Measurements from ENCODE around the gene KRTAP10-5.

The KRTAP10-5 gene

GRCh38 chr21:44618504-44618903 is 38.1 kb upstream of the KRTAP10-5 start:
- no peak for TF ChIP-seq POLR2A (IDR thresholded peaks at IDR 0.05; ENCODE audit: low read depth, low read length)
- no peak for TF ChIP-seq TAF1 (IDR thresholded peaks at IDR 0.05; ENCODE audit: low read depth, low read length)
- TF ChIP-seq POU2F2 (IDR thresholded peaks at IDR 0.05; ENCODE audit: low read depth, low read length), result no peak
- no peak for TF ChIP-seq PAX5 (IDR thresholded peaks at IDR 0.05; ENCODE audit: insufficient read depth, low read length, severe bottlenecking)
- TF ChIP-seq POLR2AphosphoS5 (IDR thresholded peaks at IDR 0.05; ENCODE audit: low read depth, low read length), result no peak
- TF ChIP-seq SPI1 (IDR thresholded peaks at IDR 0.05; ENCODE audit: low read depth, low read length), result no peak
- FAIRE-seq (no peak), DNase-seq (ENCODE audit: insufficient read length, low spot score) (no peak)

DNA sequence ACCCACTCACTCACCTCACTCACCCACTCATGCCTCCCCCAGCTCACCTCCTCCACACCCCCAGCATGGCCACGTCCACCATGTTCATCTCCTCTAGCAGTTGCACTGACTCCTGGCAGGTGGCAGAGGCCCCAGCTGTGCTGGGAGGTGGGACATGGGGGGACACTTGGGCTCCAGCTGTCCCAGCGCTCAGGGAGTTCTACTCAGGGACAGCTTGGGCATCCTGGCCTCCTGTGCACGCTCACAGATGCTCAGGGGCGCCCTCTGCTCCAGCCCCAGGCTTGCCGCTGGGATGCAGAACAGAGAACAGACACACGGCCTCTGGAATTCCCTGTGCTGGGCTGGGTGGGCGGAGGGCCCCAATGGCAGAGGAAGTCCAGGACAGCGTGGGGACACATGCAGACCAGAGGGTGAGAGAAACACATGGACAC is 36.7 kb upstream of the KRTAP10-5 start:
- TF ChIP-seq TAF1 (IDR thresholded peaks at IDR 0.05; ENCODE audit: low read depth, low read length), result no peak
- TF ChIP-seq PAX5 (IDR thresholded peaks at IDR 0.05; ENCODE audit: insufficient read depth, low read length, severe bottlenecking), result no peak
- FAIRE-seq (no peak), DNase-seq (ENCODE audit: insufficient read length, low spot score) (no peak)

DNA sequence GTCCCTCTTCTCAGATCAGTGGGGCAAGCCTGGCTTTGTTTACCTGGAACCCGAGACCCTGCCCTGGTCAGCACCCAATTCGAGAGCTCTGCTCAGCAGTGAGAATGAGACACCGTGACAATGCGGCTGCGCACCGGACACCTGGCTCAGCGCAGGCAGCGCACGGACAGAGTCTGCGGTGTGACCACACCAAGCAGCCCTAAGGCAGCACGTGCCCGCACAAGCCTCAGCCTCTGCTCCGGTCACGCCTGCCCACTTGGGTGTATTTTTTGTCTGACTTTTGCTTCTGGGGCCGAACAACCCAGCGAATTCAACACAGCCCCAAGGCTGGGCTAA is 36.2 kb upstream of the KRTAP10-5 start:
- no peak for DNase-seq (ENCODE audit: insufficient read length, low spot score)
- TF ChIP-seq SPI1 (IDR thresholded peaks at IDR 0.05; ENCODE audit: low read depth, low read length) (no peak), POLR2A (IDR thresholded peaks at IDR 0.05; ENCODE audit: low read depth, low read length) (no peak), POU2F2 (IDR thresholded peaks at IDR 0.05; ENCODE audit: low read depth, low read length) (no peak), POLR2AphosphoS5 (IDR thresholded peaks at IDR 0.05; ENCODE audit: low read depth, low read length) (no peak), PAX5 (IDR thresholded peaks at IDR 0.05; ENCODE audit: insufficient read depth, low read length, severe bottlenecking) (no peak), TAF1 (IDR thresholded peaks at IDR 0.05; ENCODE audit: low read depth, low read length) (no peak)

GRCh38 chr21:44615911-44616590 is 35.6 kb upstream of the KRTAP10-5 start:
- TF ChIP-seq POU2F2 (IDR thresholded peaks at IDR 0.05; ENCODE audit: low read depth, low read length) (no peak), SPI1 (IDR thresholded peaks at IDR 0.05; ENCODE audit: low read depth, low read length) (no peak), POLR2A (IDR thresholded peaks at IDR 0.05; ENCODE audit: low read depth, low read length) (no peak), POLR2AphosphoS5 (IDR thresholded peaks at IDR 0.05; ENCODE audit: low read depth, low read length) (no peak), PAX5 (IDR thresholded peaks at IDR 0.05; ENCODE audit: insufficient read depth, low read length, severe bottlenecking) (no peak), TAF1 (IDR thresholded peaks at IDR 0.05; ENCODE audit: low read depth, low read length) (no peak)
- FAIRE-seq, result no peak

More for the DNA sequence above, 36.2 kb upstream of the KRTAP10-5 start:
- FAIRE-seq, result no peak

DNA sequence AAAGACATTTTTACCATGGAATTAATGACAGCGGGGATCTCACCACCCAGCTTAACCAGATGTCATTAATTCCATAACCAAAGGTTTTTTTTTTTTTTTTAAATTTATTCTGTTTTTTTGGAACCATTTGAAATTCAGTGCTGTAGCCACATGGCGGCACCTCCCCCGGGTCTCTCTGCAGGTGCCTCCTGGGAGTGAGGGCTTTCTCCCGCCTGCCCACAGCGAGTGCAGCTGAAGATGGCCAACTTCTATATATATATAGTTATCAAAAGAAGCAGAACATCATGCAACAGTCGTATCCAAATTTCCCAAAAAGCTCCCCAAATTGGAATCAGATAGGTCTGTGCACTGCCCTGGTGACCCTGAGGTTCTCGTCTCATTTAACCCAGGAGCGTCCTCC is 35.1 kb upstream of the KRTAP10-5 start:
- FAIRE-seq (no peak), DNase-seq (ENCODE audit: insufficient read length, low spot score) (no peak)
- no peak for TF ChIP-seq POU2F2 (IDR thresholded peaks at IDR 0.05; ENCODE audit: low read depth, low read length)
- TF ChIP-seq POLR2A (IDR thresholded peaks at IDR 0.05; ENCODE audit: low read depth, low read length), result no peak
- no peak for TF ChIP-seq TAF1 (IDR thresholded peaks at IDR 0.05; ENCODE audit: low read depth, low read length)
- no peak for TF ChIP-seq POLR2AphosphoS5 (IDR thresholded peaks at IDR 0.05; ENCODE audit: low read depth, low read length)
- TF ChIP-seq PAX5 (IDR thresholded peaks at IDR 0.05; ENCODE audit: insufficient read depth, low read length, severe bottlenecking), result no peak
- TF ChIP-seq SPI1 (IDR thresholded peaks at IDR 0.05; ENCODE audit: low read depth, low read length), result no peak

More at GRCh38 chr21:44615911-44616590, 35.6 kb upstream of the KRTAP10-5 start:
- DNase-seq (ENCODE audit: insufficient read length, low spot score), result no peak

GRCh38 chr21:44614961-44615391 is 34.6 kb upstream of the KRTAP10-5 start:
- FAIRE-seq, result no peak
- TF ChIP-seq TAF1 (IDR thresholded peaks at IDR 0.05; ENCODE audit: low read depth, low read length) (no peak), POLR2A (IDR thresholded peaks at IDR 0.05; ENCODE audit: low read depth, low read length) (no peak), SPI1 (IDR thresholded peaks at IDR 0.05; ENCODE audit: low read depth, low read length) (no peak), POU2F2 (IDR thresholded peaks at IDR 0.05; ENCODE audit: low read depth, low read length) (no peak), POLR2AphosphoS5 (IDR thresholded peaks at IDR 0.05; ENCODE audit: low read depth, low read length) (no peak)
- DNase-seq (ENCODE audit: insufficient read length, low spot score), result no peak

DNA sequence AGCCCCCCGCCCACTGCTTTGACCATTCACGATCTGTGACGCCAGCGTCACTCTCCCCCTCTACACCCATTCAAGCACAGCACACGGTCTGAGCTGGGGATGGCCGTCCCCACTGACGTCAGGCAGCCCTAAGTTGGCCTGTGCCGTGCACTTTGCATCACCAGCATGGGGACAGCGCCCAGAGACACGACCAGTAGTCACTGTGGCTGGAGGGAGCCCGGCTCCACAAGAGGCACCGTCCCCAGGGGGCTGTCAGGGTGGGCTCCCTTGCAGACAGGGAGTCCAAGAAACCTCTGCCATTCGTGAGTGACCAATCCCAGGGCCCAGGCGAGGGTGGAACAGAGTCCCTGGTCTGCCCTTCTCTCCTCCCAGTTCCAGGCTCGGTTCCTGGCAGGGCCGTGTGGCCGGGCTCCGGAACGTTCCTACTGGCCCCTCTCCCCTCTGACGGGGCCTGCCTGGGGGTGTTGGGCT is 33.8 kb upstream of the KRTAP10-5 start:
- TF ChIP-seq POLR2A (IDR thresholded peaks at IDR 0.05; ENCODE audit: low read depth, low read length) (no peak), TAF1 (IDR thresholded peaks at IDR 0.05; ENCODE audit: low read depth, low read length) (no peak), PAX5 (IDR thresholded peaks at IDR 0.05; ENCODE audit: insufficient read depth, low read length, severe bottlenecking) (no peak), SPI1 (IDR thresholded peaks at IDR 0.05; ENCODE audit: low read depth, low read length) (no peak), POU2F2 (IDR thresholded peaks at IDR 0.05; ENCODE audit: low read depth, low read length) (no peak)
- no peak for FAIRE-seq
- DNase-seq (ENCODE audit: insufficient read length, low spot score), result no peak

DNA sequence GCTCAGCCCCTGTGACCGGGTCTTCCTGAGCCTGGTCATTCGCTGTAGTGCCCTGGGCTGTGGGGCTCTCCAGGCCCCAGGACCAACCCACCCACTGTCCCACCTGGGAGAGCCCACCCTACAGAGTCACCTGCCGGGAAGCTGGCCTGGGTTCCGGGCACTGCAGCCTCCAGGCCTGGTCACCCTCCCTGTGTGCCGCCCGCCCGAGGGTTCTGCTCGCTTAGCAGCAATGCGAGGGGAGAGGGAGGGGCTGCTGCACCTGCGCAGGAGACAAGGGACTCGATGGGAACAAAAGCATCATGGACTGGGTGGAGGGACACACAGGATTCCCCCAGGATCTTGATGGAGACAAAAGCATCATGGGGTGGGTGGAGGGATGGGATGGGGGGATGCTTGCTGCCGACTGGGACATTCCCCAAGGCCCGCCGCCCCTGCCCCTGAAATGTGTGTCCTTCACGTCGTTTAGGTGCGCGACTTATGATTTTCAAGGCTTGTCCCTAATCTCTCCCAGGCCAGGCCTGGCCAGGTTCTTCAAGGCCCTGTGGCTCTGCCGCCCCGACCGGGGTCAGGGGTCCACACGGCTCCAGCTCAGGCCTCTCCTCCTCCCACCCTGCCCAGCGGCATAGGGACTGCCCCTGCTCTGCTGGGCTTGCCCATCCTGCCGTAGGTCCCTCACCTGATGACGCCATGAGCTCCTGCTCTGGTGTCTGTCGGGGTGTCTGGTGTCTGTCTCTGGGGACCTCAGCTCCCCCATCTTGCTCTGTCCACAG is 33.2 kb upstream of the KRTAP10-5 start:
- DNase-seq (ENCODE audit: insufficient read length, low spot score), result no peak
- no peak for TF ChIP-seq POU2F2 (IDR thresholded peaks at IDR 0.05; ENCODE audit: low read depth, low read length)
- TF ChIP-seq TAF1 (IDR thresholded peaks at IDR 0.05; ENCODE audit: low read depth, low read length), result no peak
- TF ChIP-seq POLR2A (IDR thresholded peaks at IDR 0.05; ENCODE audit: low read depth, low read length), result no peak
- TF ChIP-seq POLR2AphosphoS5 (IDR thresholded peaks at IDR 0.05; ENCODE audit: low read depth, low read length), result no peak
- TF ChIP-seq SPI1 (IDR thresholded peaks at IDR 0.05; ENCODE audit: low read depth, low read length), result no peak
- no peak for TF ChIP-seq PAX5 (IDR thresholded peaks at IDR 0.05; ENCODE audit: insufficient read depth, low read length, severe bottlenecking)
- FAIRE-seq, result no peak

DNA sequence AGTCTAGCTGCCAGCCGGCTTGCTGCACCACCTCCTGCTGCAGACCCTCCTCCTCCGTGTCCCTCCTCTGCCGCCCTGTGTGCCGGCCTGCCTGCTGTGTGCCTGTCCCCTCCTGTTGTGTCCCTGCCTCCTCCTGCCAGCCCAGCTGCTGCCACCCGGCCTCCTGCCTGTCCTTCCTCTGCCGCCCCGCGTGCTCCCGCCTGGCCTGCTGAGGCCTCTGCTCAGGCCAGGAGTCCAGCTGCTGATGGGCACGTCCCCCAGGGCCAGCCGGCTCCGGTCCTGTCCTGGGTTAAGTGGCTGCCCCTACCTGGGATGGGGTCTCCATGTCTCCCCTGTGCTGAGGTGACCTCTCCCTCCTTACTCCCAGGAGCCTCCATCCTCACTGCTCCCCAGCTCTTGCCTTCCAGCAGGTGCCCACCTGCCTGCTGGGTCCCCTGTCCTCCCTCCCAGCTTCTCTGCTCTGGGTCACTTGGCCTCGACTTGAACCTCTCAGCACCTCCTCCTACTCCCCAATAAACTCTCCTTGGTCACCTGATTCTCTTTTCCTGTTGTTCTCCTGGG is 32.3 kb upstream of the KRTAP10-5 start:
- FAIRE-seq, result no peak
- no peak for DNase-seq (ENCODE audit: insufficient read length, low spot score)
- no peak for TF ChIP-seq TAF1 (IDR thresholded peaks at IDR 0.05; ENCODE audit: low read depth, low read length)
- no peak for TF ChIP-seq POLR2AphosphoS5 (IDR thresholded peaks at IDR 0.05; ENCODE audit: low read depth, low read length)
- TF ChIP-seq POLR2A (IDR thresholded peaks at IDR 0.05; ENCODE audit: low read depth, low read length), result no peak
- no peak for TF ChIP-seq POU2F2 (IDR thresholded peaks at IDR 0.05; ENCODE audit: low read depth, low read length)
- no peak for TF ChIP-seq PAX5 (IDR thresholded peaks at IDR 0.05; ENCODE audit: insufficient read depth, low read length, severe bottlenecking)
- TF ChIP-seq SPI1 (IDR thresholded peaks at IDR 0.05; ENCODE audit: low read depth, low read length), result no peak

Measured in GM12891 (cell line).